DND-41 (cell line): ENCODE results near the gene KCNG3.

Experiments used
- ATAC-seq: fragments of 200-7000 bp; cut with Tn5 transposase; 3 replicates; pipeline ENCODE4 v1.9.1; 2021; ENCODE audit warnings: low read depth; ENCODE audit not compliant: insufficient read depth
- DNase-seq: peaks from one replicate; pipeline ENCODE4 v3.0.0-alpha.2; 2020
- H2AFZ ChIP-seq: 2 replicates; pipeline ENCODE4 v1.6.0; 2012; ENCODE audit warnings: low read depth, low read length
- H3K27ac ChIP-seq: 2 replicates; pipeline ENCODE4 v1.5.1; 2012; ENCODE audit warnings: low read length, inconsistent platforms
- H3K27me3 ChIP-seq: fragments of 200-600 bp; sonication (generic); 2 replicates; pipeline ENCODE4 v1.6.0; 2012; ENCODE audit warnings: low read length, mild to moderate bottlenecking, inconsistent platforms; ENCODE audit not compliant: insufficient read depth, poor library complexity
- H3K36me3 ChIP-seq: 2 replicates; pipeline ENCODE4 v1.5.1; 2012; ENCODE audit warnings: low read length, inconsistent platforms; ENCODE audit not compliant: insufficient read depth
- H3K4me1 ChIP-seq: 2 replicates; pipeline ENCODE4 v1.5.1; 2012; ENCODE audit warnings: mild to moderate bottlenecking, low read length; ENCODE audit not compliant: insufficient read depth
- H3K4me2 ChIP-seq: 2 replicates; pipeline ENCODE4 v1.6.0; 2012; ENCODE audit warnings: mild to moderate bottlenecking, moderate library complexity, low read length, inconsistent platforms; ENCODE audit not compliant: insufficient read depth
- H3K4me3 ChIP-seq, 2 experiments: fragments of 200-600 bp in 1 of 2; shearing (Covaris generic) in 1 of 2; 2 replicates each; pipeline ENCODE4 v1.5.1; 2012 to 2016; ENCODE audit warnings: inconsistent platforms in 2 of 2, low read length in 2 of 2, mild to moderate bottlenecking in 2 of 2, low read depth in 1 of 2, moderate library complexity in 1 of 2
- H3K79me2 ChIP-seq: 2 replicates; pipeline ENCODE4 v1.6.0; 2012; ENCODE audit warnings: low read length, inconsistent platforms; ENCODE audit not compliant: insufficient read depth
- H3K9ac ChIP-seq: 2 replicates; pipeline ENCODE4 v1.6.0; 2012; ENCODE audit warnings: low read depth, mild to moderate bottlenecking, inconsistent platforms, low read length, moderate library complexity
- H3K9me3 ChIP-seq: 2 replicates; pipeline ENCODE4 v1.5.1; 2012; ENCODE audit warnings: low read length, moderate library complexity, mild to moderate bottlenecking, inconsistent platforms; ENCODE audit not compliant: insufficient read depth, severe bottlenecking
- H4K20me1 ChIP-seq: 2 replicates; pipeline ENCODE4 v1.6.0; 2012; ENCODE audit warnings: low read length; ENCODE audit not compliant: insufficient read depth
- EZH2 ChIP-seq: IDR thresholded peaks from 3 replicates; pipeline ENCODE4 v1.6.1; 2012; ENCODE audit warnings: borderline replicate concordance, low read depth, mild to moderate bottlenecking, moderate library complexity, low read length, inconsistent platforms; ENCODE audit not compliant: severe bottlenecking
- TF ChIP-seq, protein P1 (sequence below): IDR thresholded peaks from 2 replicates; pipeline ENCODE4 v1.5.1; 2012; ENCODE audit warnings: borderline replicate concordance, low read length, moderate library complexity, mild to moderate bottlenecking; ENCODE audit not compliant: poor library complexity, severe bottlenecking; ENCODE audit errors: extremely low read depth

Gene KCNG3

DNA sequence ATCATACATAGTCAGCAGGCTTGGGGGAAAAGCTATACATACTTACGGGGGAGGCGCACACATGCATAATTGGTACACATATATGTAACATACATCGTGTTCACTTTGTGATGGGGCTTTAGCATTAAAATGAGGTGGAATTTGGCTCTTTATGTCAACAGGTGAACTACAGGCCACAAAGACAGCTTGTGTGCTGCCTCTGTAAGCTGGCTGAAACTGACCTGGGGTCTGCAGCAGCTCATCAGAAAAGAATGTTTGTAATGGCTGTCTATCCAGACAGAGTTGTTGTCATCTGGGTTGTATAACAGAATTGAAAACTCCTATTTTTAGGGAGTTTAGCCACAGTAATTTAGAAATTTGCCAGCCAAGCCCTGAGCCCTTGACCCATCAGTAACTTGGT, 4.7 kb upstream of the KCNG3 start:
- no peak overlapping the region for H2AFZ ChIP-seq
- ATAC-seq: no peak
- no peaks in the 10 kb centered on the region for H3K27me3 ChIP-seq
- no peak for DNase-seq
- no peaks in the 10 kb centered on the region for H3K9me3 ChIP-seq
- TF ChIP-seq EZH2: no peak
- TF ChIP-seq, protein P1, sequence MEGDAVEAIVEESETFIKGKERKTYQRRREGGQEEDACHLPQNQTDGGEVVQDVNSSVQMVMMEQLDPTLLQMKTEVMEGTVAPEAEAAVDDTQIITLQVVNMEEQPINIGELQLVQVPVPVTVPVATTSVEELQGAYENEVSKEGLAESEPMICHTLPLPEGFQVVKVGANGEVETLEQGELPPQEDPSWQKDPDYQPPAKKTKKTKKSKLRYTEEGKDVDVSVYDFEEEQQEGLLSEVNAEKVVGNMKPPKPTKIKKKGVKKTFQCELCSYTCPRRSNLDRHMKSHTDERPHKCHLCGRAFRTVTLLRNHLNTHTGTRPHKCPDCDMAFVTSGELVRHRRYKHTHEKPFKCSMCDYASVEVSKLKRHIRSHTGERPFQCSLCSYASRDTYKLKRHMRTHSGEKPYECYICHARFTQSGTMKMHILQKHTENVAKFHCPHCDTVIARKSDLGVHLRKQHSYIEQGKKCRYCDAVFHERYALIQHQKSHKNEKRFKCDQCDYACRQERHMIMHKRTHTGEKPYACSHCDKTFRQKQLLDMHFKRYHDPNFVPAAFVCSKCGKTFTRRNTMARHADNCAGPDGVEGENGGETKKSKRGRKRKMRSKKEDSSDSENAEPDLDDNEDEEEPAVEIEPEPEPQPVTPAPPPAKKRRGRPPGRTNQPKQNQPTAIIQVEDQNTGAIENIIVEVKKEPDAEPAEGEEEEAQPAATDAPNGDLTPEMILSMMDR: no peak
- H3K27ac ChIP-seq: no peak overlapping the region
- no peaks in the 10 kb centered on the region for H3K36me3 ChIP-seq
- no peak overlapping the region for H3K9ac ChIP-seq
- H4K20me1 ChIP-seq: no peaks in the 10 kb centered on the region
- H3K4me2 ChIP-seq: no peak overlapping the region
- H3K4me1 ChIP-seq: peaks cover 13% of the 10 kb centered on the region
- no peaks in the 10 kb centered on the region for H3K79me2 ChIP-seq
- H3K4me3 ChIP-seq: no peak overlapping the region

DNA sequence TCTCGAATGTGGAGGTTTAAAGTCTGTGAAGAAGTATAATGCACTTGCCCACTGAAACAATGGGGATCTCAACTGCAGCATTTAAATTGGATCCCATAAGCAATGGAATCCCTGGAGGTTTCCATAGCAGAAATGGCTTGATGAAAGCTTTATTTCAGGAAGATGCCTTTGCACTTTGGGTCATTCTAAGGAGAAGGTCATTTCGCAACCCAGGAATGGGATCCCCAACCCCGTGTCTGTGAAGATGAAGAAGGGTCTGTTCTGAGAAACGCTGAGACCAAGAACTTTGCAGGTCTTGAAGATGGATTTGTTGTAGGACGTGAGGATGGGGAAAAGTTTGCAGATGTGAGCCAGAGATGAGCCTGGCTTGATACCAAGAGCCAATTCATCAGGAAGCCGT, 1.8 kb upstream of the KCNG3 start:
- ATAC-seq (no peak), DNase-seq (no peak)
- no peak for TF ChIP-seq EZH2
- TF ChIP-seq, protein P1: no peak
- no peak overlapping the region for H3K9ac ChIP-seq
- no peaks in the 10 kb centered on the region for H3K27me3 ChIP-seq
- H3K36me3 ChIP-seq: no peaks in the 10 kb centered on the region
- peak overlapping the region; percentile 48; the same call in 1 of the 2 replicates for H2AFZ ChIP-seq
- H3K79me2 ChIP-seq: no peaks in the 10 kb centered on the region
- H3K4me3 ChIP-seq: no peak overlapping the region
- no peak overlapping the region for H3K27ac ChIP-seq
- H3K4me2 ChIP-seq: no peak overlapping the region
- H3K9me3 ChIP-seq: no peaks in the 10 kb centered on the region
- H4K20me1 ChIP-seq: no peaks in the 10 kb centered on the region
- H3K4me1 ChIP-seq: peaks cover 13% of the 10 kb centered on the region

DNA sequence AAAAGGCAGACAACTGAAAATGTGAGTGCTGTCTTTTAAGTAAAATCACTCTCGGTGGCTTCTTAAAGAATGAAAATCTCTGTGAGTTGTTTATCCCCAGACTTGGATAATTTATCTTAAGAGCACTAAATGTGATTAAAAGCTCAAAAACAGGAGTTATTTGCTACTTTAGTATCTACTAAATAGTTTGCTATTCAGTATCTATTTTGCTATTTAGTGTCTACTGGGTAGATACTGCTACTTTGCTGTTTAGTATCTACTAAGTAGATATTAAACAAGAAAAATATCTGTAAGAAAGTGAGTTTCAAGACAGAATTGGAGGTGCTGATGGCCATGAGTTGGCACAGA, 1.4 kb upstream of the KCNG3 start:
- ATAC-seq (peak; percentile 12; the same call in 1 of the 3 replicates), DNase-seq (no peak)
- Histone ChIP-seq H3K27ac (no peak overlapping the region), H3K9ac (peak overlapping the region; percentile 39; the same call in 1 of the 2 replicates), H2AFZ (peak overlapping the region; percentile 48), H3K4me3 (no peak overlapping the region), H4K20me1 (no peaks in the 10 kb centered on the region), H3K4me1 (peaks cover 13% of the 10 kb centered on the region), H3K27me3 (no peaks in the 10 kb centered on the region), H3K9me3 (no peaks in the 10 kb centered on the region), H3K79me2 (no peaks in the 10 kb centered on the region), H3K36me3 (no peaks in the 10 kb centered on the region), H3K4me2 (peak overlapping the region; percentile 79; the same call in 1 of the 2 replicates)
- TF ChIP-seq, protein P1: no peak
- TF ChIP-seq EZH2: no peak
